Breast epithelium (tissue), 4 donors: Measurements from ENCODE around the gene FMNL3. TPM values are rescaled to one million over a fixed set of nuclear protein-coding genes. Genes with fewer than 3 reads are reported as not detected.
"Not testable (repeated sequence)": the region's sequence is repeated elsewhere in the genome, so short reads cannot be mapped to it uniquely, and the experiment has no call there.

Source experiments
- DNase-seq, 2 donors: peaks; one replicate each; pipeline ENCODE4 v3.0.0-alpha.2; 2019; ENCODE audit warnings: low spot score in 2 of 2
- H3K27ac ChIP-seq, 2 donors: fragments of 200-600 bp; sonication (generic) in 1 of 2; one replicate each; pipeline ENCODE4 v1.5.1; 2016 to 2019; ENCODE audit warnings: mild to moderate bottlenecking in 1 of 2
- H3K27me3 ChIP-seq, 2 donors: fragments of 200-600 bp; sonication (generic) in 1 of 2; one replicate each; pipeline versions ENCODE4 v1.5.1 to v1.6.0; 2017 to 2019; ENCODE audit warnings: control low read depth in 1 of 2, mild to moderate bottlenecking in 1 of 2
- H3K36me3 ChIP-seq: fragments of 200-600 bp; one replicate; pipeline ENCODE4 v1.5.1; 2019
- H3K4me1 ChIP-seq, 2 donors: fragments of 200-600 bp; sonication (generic); one replicate each; pipeline ENCODE4 v1.5.1; 2016 to 2019; ENCODE audit warnings: control low read depth in 1 of 2
- H3K4me3 ChIP-seq, 3 donors: fragments of 200-600 bp; sonication (generic); 1 replicate in 2 of 3; 2 replicates in 1 of 3; pipeline ENCODE4 v1.5.1; 2016 to 2019; ENCODE audit warnings: mild to moderate bottlenecking in 3 of 3, moderate library complexity in 2 of 3
- H3K9me3 ChIP-seq, 2 donors: fragments of 200-600 bp; sonication (generic) in 1 of 2; one replicate each; pipeline ENCODE4 v1.5.1; 2016 to 2019; ENCODE audit warnings: control low read depth in 1 of 2
- CTCF ChIP-seq, 3 donors: fragments of 450-650 bp; IDR thresholded peaks; one replicate each; pipeline ENCODE4 v1.5.1; 2016 to 2017; ENCODE audit warnings: antibody characterized with exemption in 3 of 3, mild to moderate bottlenecking in 3 of 3, moderate library complexity in 3 of 3
- POLR2A ChIP-seq: fragments of 450-650 bp; IDR thresholded peaks from one replicate; pipeline ENCODE4 v1.6.1; 2016; ENCODE audit warnings: antibody characterized with exemption, mild to moderate bottlenecking, moderate library complexity
- POLR2AphosphoS5 ChIP-seq, 3 donors: sonication (generic); formaldehyde crosslinking; IDR thresholded peaks; one replicate each; pipeline ENCODE4 v1.6.1; 2017; ENCODE audit warnings: antibody characterized with exemption in 3 of 3
- intact Hi-C: fragments of 100-400 bp; cut with DNase I; formaldehyde crosslinking; loops from one replicate; pipeline ENCODE4 v1.15.1; 2023; ENCODE audit warnings: low total_unique reads
- total RNA-seq, 3 donors: library from RNA; depleted of rRNA; stranded (reverse); fragments of >200 nt; gene quantifications; one replicate each; pipeline ENCODE4 v1.1.0, GENCODE V29; 2016

Gene FMNL3
- total RNA-seq, 3 donors from 2014 or later = 9.8 to 13.8 (median 13.3) TPM

- no peaks in the 10 kb centered on the region for H3K4me1 ChIP-seq
- no peak overlapping the region for H3K4me3 ChIP-seq
- no peak for DNase-seq
- H3K36me3 ChIP-seq = no peaks in the 10 kb centered on the region
- intact Hi-C loops = no loop called here
- TF ChIP-seq CTCF (IDR thresholded peaks at IDR 0.05) = no peak
- TF ChIP-seq POLR2AphosphoS5 (IDR thresholded peaks at IDR 0.05) = no peak
- TF ChIP-seq POLR2A = no peak
- no peaks in the 10 kb centered on the region for H3K9me3 ChIP-seq
- no peak overlapping the region for H3K27ac ChIP-seq
- H3K27me3 ChIP-seq = no peaks in the 10 kb centered on the region
Measured at GRCh38 chr12:49609059-49609874, 97.9 kb downstream of the FMNL3 start.

- H3K27me3 ChIP-seq, H3K27ac ChIP-seq, DNase-seq, intact Hi-C loops, H3K4me1 ChIP-seq, H3K36me3 ChIP-seq, H3K9me3 ChIP-seq, H3K4me3 ChIP-seq: not testable (repeated sequence)
Measured at GRCh38 chr12:49605539-49605938, 101.7 kb downstream of the FMNL3 start, which contains the start of gene FAM186B. Gene FAM186B, minus strand, starts transcription at chr12:49605639. Its CDS starts 162 bp downstream, at chr12:49605477.

- no peak for TF ChIP-seq POLR2AphosphoS5 (IDR thresholded peaks at IDR 0.05)
- no peak for TF ChIP-seq POLR2A
- TF ChIP-seq CTCF (IDR thresholded peaks at IDR 0.05) = no peak
- H3K36me3 ChIP-seq = no peaks in the 10 kb centered on the region
- no peaks in the 10 kb centered on the region for H3K4me1 ChIP-seq
- no peaks in the 10 kb centered on the region for H3K27me3 ChIP-seq
- DNase-seq = no peak
- no peak overlapping the region for H3K4me3 ChIP-seq
- intact Hi-C loops = no loop called here
- H3K9me3 ChIP-seq = no peaks in the 10 kb centered on the region
- H3K27ac ChIP-seq = no peak overlapping the region
Measured at GRCh38 chr12:49604856-49605255, 102.3 kb downstream of the FMNL3 start.

GRCh38 chr12:49603721-49604120, 103.5 kb downstream of the FMNL3 start:
- Histone ChIP-seq H3K4me1 (no peaks in the 10 kb centered on the region), H3K36me3 (no peaks in the 10 kb centered on the region), H3K4me3 (no peak overlapping the region), H3K27ac (no peak overlapping the region), H3K27me3 (no peaks in the 10 kb centered on the region), H3K9me3 (no peaks in the 10 kb centered on the region)
- no peak for TF ChIP-seq CTCF (IDR thresholded peaks at IDR 0.05)
- TF ChIP-seq POLR2AphosphoS5 (IDR thresholded peaks at IDR 0.05) = no peak
- TF ChIP-seq POLR2A = no peak
- intact Hi-C loops = no loop called here
- DNase-seq = no peak

GRCh38 chr12:49599961-49600360, 107.2 kb downstream of the FMNL3 start:
- no peaks in the 10 kb centered on the region for H3K27me3 ChIP-seq
- H3K4me3 ChIP-seq = no peak overlapping the region
- H3K4me1 ChIP-seq = no peaks in the 10 kb centered on the region
- H3K9me3 ChIP-seq = no peaks in the 10 kb centered on the region
- TF ChIP-seq POLR2A (no peak), POLR2AphosphoS5 (IDR thresholded peaks at IDR 0.05) (no peak), CTCF (IDR thresholded peaks at IDR 0.05) (no peak)
- no peaks in the 10 kb centered on the region for H3K36me3 ChIP-seq
- no peak for DNase-seq
- no peak overlapping the region for H3K27ac ChIP-seq
- intact Hi-C loops = no loop called here
